ENCODE measurements around the gene HLA-B. TPM values are rescaled to one million over a fixed set of nuclear protein-coding genes. Genes with fewer than 3 reads are reported as not detected.

HLA-B gene
- total RNA-seq, 1 experiment from 2014 or later = 124 TPM

GRCh38 chr6:31336896-31337496, 20.0 kb downstream of the HLA-B start (continued):
- no peak for TF ChIP-seq CTCF (IDR thresholded peaks at IDR 0.05)
- no peak for TF ChIP-seq RORB (CRISPR knock-in tag; IDR thresholded peaks at IDR 0.05)
- TF ChIP-seq SMAD4 (CRISPR knock-in tag; IDR thresholded peaks at IDR 0.05) = no peak
- TF ChIP-seq FOXP4 (CRISPR knock-in tag; IDR thresholded peaks at IDR 0.05) = no peak
- TF ChIP-seq PRDM15 (CRISPR knock-in tag; IDR thresholded peaks at IDR 0.05) = no peak
- TF ChIP-seq ZNF425 (CRISPR knock-in tag; conservative IDR thresholded peaks at IDR 0.05) = no peak

- Mint-ChIP-seq H3K36me3 (peaks cover 51% of the 10 kb centered on the region), H3K4me1 (no peaks in the 10 kb centered on the region), H3K27ac (no peak overlapping the region), H3K9me3 (peaks cover 96% of the 10 kb centered on the region), H3K27me3 (ENCODE audit: low read depth) (peaks cover 37% of the 10 kb centered on the region), H3K4me3 (no peak overlapping the region)
- CTCF ChIA-PET = no interaction called here
- POLR2A ChIA-PET = no interaction called here
- TF ChIP-seq ZNF219 (CRISPR knock-in tag; IDR thresholded peaks at IDR 0.05; ENCODE audit: borderline replicate concordance) = no peak
- TF ChIP-seq JUN (CRISPR knock-in tag; IDR thresholded peaks at IDR 0.05) = no peak
- no peak for TF ChIP-seq ZNF425 (CRISPR knock-in tag; conservative IDR thresholded peaks at IDR 0.05)
- TF ChIP-seq GTF2I (CRISPR knock-in tag; conservative IDR thresholded peaks at IDR 0.05) = no peak
- no peak for TF ChIP-seq KAT7 (CRISPR knock-in tag; IDR thresholded peaks at IDR 0.05; ENCODE audit: borderline replicate concordance)
- TF ChIP-seq JAZF1 (CRISPR knock-in tag; IDR thresholded peaks at IDR 0.05) = no peak
- TF ChIP-seq SP1 (CRISPR knock-in tag; conservative IDR thresholded peaks at IDR 0.05) = no peak
- ATAC-seq (no peak), DNase-seq (ENCODE audit: low spot score) (no peak)
Measured at GRCh38 chr6:31332637-31333602, 24.1 kb downstream of the HLA-B start.
